WTC11 (cell line): ENCODE results near the gene CTTNBP2. TPM values are rescaled to one million over a fixed set of nuclear protein-coding genes. Genes with fewer than 3 reads are reported as not detected.

Experiments
- ATAC-seq: fragments of 200-7000 bp; cut with Tn5 transposase; 2 replicates; pipeline ENCODE4 v1.10.0; 2021; ENCODE audit warnings: mild to moderate bottlenecking, moderate library complexity
- CTCF ChIA-PET: fragments of 300-600 bp; sonication (Branson Sonifier 250); formaldehyde crosslinking; loops from one replicate; lab custom pipeline; 2021; ENCODE audit warnings: antibody characterized with exemption; lab: Charles Lee
- POLR2A ChIA-PET: fragments of 350-600 bp; sonication (Branson Sonifier 250); formaldehyde crosslinking; loops from one replicate; lab custom pipeline; 2021; ENCODE audit warnings: antibody characterized with exemption; lab: Charles Lee
- DNase-seq: peaks from one replicate; pipeline ENCODE4 v3.0.0; 2021; ENCODE audit warnings: low spot score
- H3K27ac Mint-ChIP-seq: 2 replicates; pipeline ENCODE4 v1.8.0; 2021; ENCODE audit warnings: mixed read lengths
- H3K27me3 Mint-ChIP-seq: 2 replicates; pipeline ENCODE4 v1.8.0; 2021; ENCODE audit warnings: low read depth, mild to moderate bottlenecking, moderate library complexity, mixed read lengths
- H3K36me3 Mint-ChIP-seq: 2 replicates; pipeline ENCODE4 v1.8.0; 2021; ENCODE audit warnings: mixed read lengths
- H3K4me1 Mint-ChIP-seq: 2 replicates; pipeline ENCODE4 v1.8.0; 2022; ENCODE audit warnings: mixed read lengths
- H3K4me3 Mint-ChIP-seq: 2 replicates; pipeline ENCODE4 v1.8.0; 2021; ENCODE audit warnings: mild to moderate bottlenecking, moderate library complexity, mixed read lengths
- H3K9me3 Mint-ChIP-seq: 2 replicates; pipeline ENCODE4 v1.8.0; 2021; ENCODE audit warnings: mixed read lengths
- CTCF ChIP-seq: fragments of 200-600 bp; IDR thresholded peaks from 2 replicates; pipeline ENCODE4 v1.8.0; 2022; ENCODE audit warnings: antibody characterized with exemption
- EMX1 ChIP-seq: fragments of 250-450 bp; sonication (Bioruptor Pico); IDR thresholded peaks from 2 replicates; pipeline ENCODE4 v1.8.0; 2021; ENCODE audit warnings: mild to moderate bottlenecking
- ESRRA ChIP-seq: sonication (generic); formaldehyde crosslinking; IDR thresholded peaks from 2 replicates; pipeline ENCODE4 v1.8.1; 2022; ENCODE audit warnings: mild to moderate bottlenecking, missing genetic modification reagents, borderline replicate concordance
- FOXJ3 ChIP-seq: sonication (generic); formaldehyde crosslinking; IDR thresholded peaks from 2 replicates; pipeline ENCODE4 v1.9.0; 2021; ENCODE audit warnings: missing genetic modification reagents, mild to moderate bottlenecking, borderline replicate concordance
- FOXK1 ChIP-seq: sonication (generic); formaldehyde crosslinking; IDR thresholded peaks from 2 replicates; pipeline ENCODE4 v1.8.0; 2022; ENCODE audit warnings: mild to moderate bottlenecking, moderate library complexity, missing genetic modification reagents
- GABPB1 ChIP-seq: sonication (generic); formaldehyde crosslinking; IDR thresholded peaks from 2 replicates; pipeline ENCODE4 v1.8.1; 2023; ENCODE audit warnings: mild to moderate bottlenecking, missing genetic modification reagents
- JUN ChIP-seq: sonication (generic); formaldehyde crosslinking; IDR thresholded peaks from 2 replicates; pipeline ENCODE4 v1.8.0; 2023; ENCODE audit warnings: mild to moderate bottlenecking, missing genetic modification reagents
- KAT7 ChIP-seq: sonication (generic); formaldehyde crosslinking; IDR thresholded peaks from 2 replicates; pipeline ENCODE4 v1.8.1; 2023; ENCODE audit warnings: missing genetic modification reagents, mild to moderate bottlenecking, borderline replicate concordance
- NFE2L1 ChIP-seq: sonication (generic); formaldehyde crosslinking; IDR thresholded peaks from 2 replicates; pipeline ENCODE4 v1.8.1; 2023; ENCODE audit warnings: missing genetic modification reagents
- TEAD1 ChIP-seq: sonication (generic); formaldehyde crosslinking; IDR thresholded peaks from 2 replicates; pipeline ENCODE4 v1.8.0; 2022; ENCODE audit warnings: mild to moderate bottlenecking, missing genetic modification reagents
- ZNF416 ChIP-seq: fragments of 250-450 bp; sonication (Bioruptor Pico); IDR thresholded peaks from 2 replicates; pipeline ENCODE4 v1.9.0; 2021; ENCODE audit warnings: mild to moderate bottlenecking, inconsistent platforms
- total RNA-seq: library from RNA; stranded (reverse); gene quantifications from 3 replicates; pipeline ENCODE4 v1.2.3, GENCODE V29; 2021
- TF ChIP-seq, protein P1 (sequence below): sonication (generic); formaldehyde crosslinking; IDR thresholded peaks from 2 replicates; pipeline ENCODE4 v1.8.1; 2023; ENCODE audit warnings: mild to moderate bottlenecking, missing genetic modification reagents, borderline replicate concordance
- TF ChIP-seq, protein P2 (sequence below): sonication (generic); formaldehyde crosslinking; IDR thresholded peaks from 2 replicates; pipeline ENCODE4 v1.8.0; 2022; ENCODE audit warnings: mild to moderate bottlenecking, missing genetic modification reagents
- TF ChIP-seq, protein P3 (sequence below): sonication (generic); formaldehyde crosslinking; IDR thresholded peaks from 2 replicates; pipeline ENCODE4 v1.8.0; 2023; ENCODE audit warnings: mild to moderate bottlenecking, missing genetic modification reagents
- TF ChIP-seq, protein P4 (sequence below): sonication (generic); formaldehyde crosslinking; IDR thresholded peaks from 2 replicates; pipeline ENCODE4 v1.8.1; 2023; ENCODE audit warnings: mild to moderate bottlenecking, missing genetic modification reagents

CTTNBP2 gene
- total RNA-seq, 1 experiment from 2014 or later: 22.1 TPM

GRCh38 chr7:117800406-117800805 lies 72.8 kb downstream of the CTTNBP2 start (continued):
- TF ChIP-seq FOXK1 (no peak), GABPB1 (CRISPR knock-in tag) (no peak)
- TF ChIP-seq, protein P1, sequence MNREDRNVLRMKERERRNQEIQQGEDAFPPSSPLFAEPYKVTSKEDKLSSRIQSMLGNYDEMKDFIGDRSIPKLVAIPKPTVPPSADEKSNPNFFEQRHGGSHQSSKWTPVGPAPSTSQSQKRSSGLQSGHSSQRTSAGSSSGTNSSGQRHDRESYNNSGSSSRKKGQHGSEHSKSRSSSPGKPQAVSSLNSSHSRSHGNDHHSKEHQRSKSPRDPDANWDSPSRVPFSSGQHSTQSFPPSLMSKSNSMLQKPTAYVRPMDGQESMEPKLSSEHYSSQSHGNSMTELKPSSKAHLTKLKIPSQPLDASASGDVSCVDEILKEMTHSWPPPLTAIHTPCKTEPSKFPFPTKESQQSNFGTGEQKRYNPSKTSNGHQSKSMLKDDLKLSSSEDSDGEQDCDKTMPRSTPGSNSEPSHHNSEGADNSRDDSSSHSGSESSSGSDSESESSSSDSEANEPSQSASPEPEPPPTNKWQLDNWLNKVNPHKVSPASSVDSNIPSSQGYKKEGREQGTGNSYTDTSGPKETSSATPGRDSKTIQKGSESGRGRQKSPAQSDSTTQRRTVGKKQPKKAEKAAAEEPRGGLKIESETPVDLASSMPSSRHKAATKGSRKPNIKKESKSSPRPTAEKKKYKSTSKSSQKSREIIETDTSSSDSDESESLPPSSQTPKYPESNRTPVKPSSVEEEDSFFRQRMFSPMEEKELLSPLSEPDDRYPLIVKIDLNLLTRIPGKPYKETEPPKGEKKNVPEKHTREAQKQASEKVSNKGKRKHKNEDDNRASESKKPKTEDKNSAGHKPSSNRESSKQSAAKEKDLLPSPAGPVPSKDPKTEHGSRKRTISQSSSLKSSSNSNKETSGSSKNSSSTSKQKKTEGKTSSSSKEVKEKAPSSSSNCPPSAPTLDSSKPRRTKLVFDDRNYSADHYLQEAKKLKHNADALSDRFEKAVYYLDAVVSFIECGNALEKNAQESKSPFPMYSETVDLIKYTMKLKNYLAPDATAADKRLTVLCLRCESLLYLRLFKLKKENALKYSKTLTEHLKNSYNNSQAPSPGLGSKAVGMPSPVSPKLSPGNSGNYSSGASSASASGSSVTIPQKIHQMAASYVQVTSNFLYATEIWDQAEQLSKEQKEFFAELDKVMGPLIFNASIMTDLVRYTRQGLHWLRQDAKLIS: no peak

DNA sequence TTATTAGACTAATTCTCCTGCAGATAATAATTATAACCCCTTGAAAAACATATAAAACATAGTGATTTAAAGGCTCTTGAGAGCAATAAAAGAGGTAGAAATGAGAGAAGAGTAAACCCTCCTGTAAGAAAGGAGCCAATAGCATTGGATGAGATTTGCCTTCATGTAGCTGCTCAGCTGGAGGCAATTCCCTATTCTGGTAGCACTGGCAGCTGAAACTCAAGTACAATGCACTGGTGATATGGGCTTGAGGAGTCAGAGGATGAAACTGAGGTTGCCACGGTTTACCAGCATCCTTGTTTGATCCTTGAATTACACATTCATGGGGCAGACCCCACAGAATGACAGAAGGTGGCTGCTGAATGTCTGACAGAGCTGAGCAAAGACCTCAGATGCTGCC lies 76.4 kb downstream of the CTTNBP2 start:
- peak; percentile 82 for ATAC-seq
- Mint-ChIP-seq H3K4me3 (no peak overlapping the region), H3K9me3 (no peaks in the 10 kb centered on the region), H3K27ac (no peak overlapping the region), H3K36me3 (peaks cover 7% of the 10 kb centered on the region), H3K4me1 (peaks cover 39% of the 10 kb centered on the region), H3K27me3 (no peaks in the 10 kb centered on the region)
- no peak for DNase-seq
- POLR2A ChIA-PET: no interaction called here
- CTCF ChIA-PET: interaction anchor here (1.3 kb wide), 1 partner anchor 46 kb away, joined by 5 read pairs; no protein-coding TSS in a partner anchor
- TF ChIP-seq, protein P2, sequence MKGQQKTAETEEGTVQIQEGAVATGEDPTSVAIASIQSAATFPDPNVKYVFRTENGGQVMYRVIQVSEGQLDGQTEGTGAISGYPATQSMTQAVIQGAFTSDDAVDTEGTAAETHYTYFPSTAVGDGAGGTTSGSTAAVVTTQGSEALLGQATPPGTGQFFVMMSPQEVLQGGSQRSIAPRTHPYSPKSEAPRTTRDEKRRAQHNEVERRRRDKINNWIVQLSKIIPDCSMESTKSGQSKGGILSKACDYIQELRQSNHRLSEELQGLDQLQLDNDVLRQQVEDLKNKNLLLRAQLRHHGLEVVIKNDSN (CRISPR knock-in tag): no peak
- no peak for TF ChIP-seq NFE2L1 (CRISPR knock-in tag)
- TF ChIP-seq ESRRA: no peak
- TF ChIP-seq, protein P3, sequence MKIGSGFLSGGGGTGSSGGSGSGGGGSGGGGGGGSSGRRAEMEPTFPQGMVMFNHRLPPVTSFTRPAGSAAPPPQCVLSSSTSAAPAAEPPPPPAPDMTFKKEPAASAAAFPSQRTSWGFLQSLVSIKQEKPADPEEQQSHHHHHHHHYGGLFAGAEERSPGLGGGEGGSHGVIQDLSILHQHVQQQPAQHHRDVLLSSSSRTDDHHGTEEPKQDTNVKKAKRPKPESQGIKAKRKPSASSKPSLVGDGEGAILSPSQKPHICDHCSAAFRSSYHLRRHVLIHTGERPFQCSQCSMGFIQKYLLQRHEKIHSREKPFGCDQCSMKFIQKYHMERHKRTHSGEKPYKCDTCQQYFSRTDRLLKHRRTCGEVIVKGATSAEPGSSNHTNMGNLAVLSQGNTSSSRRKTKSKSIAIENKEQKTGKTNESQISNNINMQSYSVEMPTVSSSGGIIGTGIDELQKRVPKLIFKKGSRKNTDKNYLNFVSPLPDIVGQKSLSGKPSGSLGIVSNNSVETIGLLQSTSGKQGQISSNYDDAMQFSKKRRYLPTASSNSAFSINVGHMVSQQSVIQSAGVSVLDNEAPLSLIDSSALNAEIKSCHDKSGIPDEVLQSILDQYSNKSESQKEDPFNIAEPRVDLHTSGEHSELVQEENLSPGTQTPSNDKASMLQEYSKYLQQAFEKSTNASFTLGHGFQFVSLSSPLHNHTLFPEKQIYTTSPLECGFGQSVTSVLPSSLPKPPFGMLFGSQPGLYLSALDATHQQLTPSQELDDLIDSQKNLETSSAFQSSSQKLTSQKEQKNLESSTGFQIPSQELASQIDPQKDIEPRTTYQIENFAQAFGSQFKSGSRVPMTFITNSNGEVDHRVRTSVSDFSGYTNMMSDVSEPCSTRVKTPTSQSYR (CRISPR knock-in tag): no peak
- TF ChIP-seq, protein P4, sequence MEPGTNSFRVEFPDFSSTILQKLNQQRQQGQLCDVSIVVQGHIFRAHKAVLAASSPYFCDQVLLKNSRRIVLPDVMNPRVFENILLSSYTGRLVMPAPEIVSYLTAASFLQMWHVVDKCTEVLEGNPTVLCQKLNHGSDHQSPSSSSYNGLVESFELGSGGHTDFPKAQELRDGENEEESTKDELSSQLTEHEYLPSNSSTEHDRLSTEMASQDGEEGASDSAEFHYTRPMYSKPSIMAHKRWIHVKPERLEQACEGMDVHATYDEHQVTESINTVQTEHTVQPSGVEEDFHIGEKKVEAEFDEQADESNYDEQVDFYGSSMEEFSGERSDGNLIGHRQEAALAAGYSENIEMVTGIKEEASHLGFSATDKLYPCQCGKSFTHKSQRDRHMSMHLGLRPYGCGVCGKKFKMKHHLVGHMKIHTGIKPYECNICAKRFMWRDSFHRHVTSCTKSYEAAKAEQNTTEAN (CRISPR knock-in tag): no peak
- no peak for TF ChIP-seq JUN (CRISPR knock-in tag)
- TF ChIP-seq ZNF416 (CRISPR knock-in tag): no peak
- TF ChIP-seq FOXJ3 (CRISPR knock-in tag): no peak
- no peak for TF ChIP-seq CTCF
- no peak for TF ChIP-seq KAT7 (CRISPR knock-in tag)
- no peak for TF ChIP-seq TEAD1 (CRISPR knock-in tag)
- TF ChIP-seq EMX1 (CRISPR knock-in tag): no peak
